Mammary epithelial cell (primary cell): ENCODE measurements around the gene AKAP13.

ENCODE experiments used
- CTCF ChIP-seq, 2 donors: IDR thresholded peaks in 1 of 2; conservative IDR thresholded peaks in 1 of 2; 2 replicates each; pipeline ENCODE4 v1.5.1; 2011 to 2012; ENCODE audit warnings: inconsistent platforms in 2 of 2, low read length in 2 of 2, mild to moderate bottlenecking in 2 of 2, control low read depth in 1 of 2, low read depth in 1 of 2; ENCODE audit not compliant: insufficient read depth in 1 of 2; ENCODE audit errors: extremely low read depth in 1 of 2
- EZH2 ChIP-seq: IDR thresholded peaks from 2 replicates; pipeline ENCODE4 v1.6.1; 2012; ENCODE audit warnings: low read length, inconsistent platforms, borderline replicate concordance

GRCh38 chr15:85367741-85368140 lies 12.7 kb upstream of the AKAP13 start:
- no peak for TF ChIP-seq CTCF (conservative IDR thresholded peaks at IDR 0.05 in 1 of 2, IDR thresholded peaks at IDR 0.05 in 1 of 2; ENCODE audit: extremely low read depth in 1 of 2, insufficient read depth in 1 of 2, low read depth in 1 of 2, low read length in 2 of 2)
- no peak for TF ChIP-seq EZH2
